ENCODE data around the gene CNKSR3. TPM values are rescaled to one million over a fixed set of nuclear protein-coding genes. Genes with fewer than 3 reads are reported as not detected.

Gene CNKSR3
- total RNA-seq, 1 experiment from 2014 or later, result 6.7 TPM

GRCh38 chr6:154458565-154459470 lies 51.7 kb downstream of the CNKSR3 start:
- DNase-seq (ENCODE audit: low read depth), result no peak

- no peak for DNase-seq (ENCODE audit: low read depth)
Observed at GRCh38 chr6:154457881-154458284, 52.6 kb downstream of the CNKSR3 start.

- peak; percentile 20 for DNase-seq (ENCODE audit: low read depth)
Observed at GRCh38 chr6:154457046-154457713, 53.3 kb downstream of the CNKSR3 start.

GRCh38 chr6:154453329-154453728 lies 57.2 kb downstream of the CNKSR3 start:
- DNase-seq (ENCODE audit: low read depth), result no peak

- no peak for DNase-seq (ENCODE audit: low read depth)
Observed at GRCh38 chr6:154450498-154450897, 60.0 kb downstream of the CNKSR3 start.

- no peak for DNase-seq (ENCODE audit: low read depth)
Observed at GRCh38 chr6:154448448-154449096, 61.9 kb downstream of the CNKSR3 start.

GRCh38 chr6:154447954-154448353 lies 62.5 kb downstream of the CNKSR3 start:
- DNase-seq (ENCODE audit: low read depth), result no peak

GRCh38 chr6:154446984-154447383 lies 63.5 kb downstream of the CNKSR3 start:
- DNase-seq (ENCODE audit: low read depth), result no peak

GRCh38 chr6:154445417-154445816 lies 65.1 kb downstream of the CNKSR3 start:
- DNase-seq (ENCODE audit: low read depth), result no peak

GRCh38 chr6:154441995-154442310 lies 68.5 kb downstream of the CNKSR3 start:
- no peak for DNase-seq (ENCODE audit: low read depth)

- no peak for DNase-seq (ENCODE audit: low read depth)
Observed at GRCh38 chr6:154440422-154441043, 70.0 kb downstream of the CNKSR3 start.

- no peak for DNase-seq (ENCODE audit: low read depth)
Observed at GRCh38 chr6:154440022-154440421, 70.5 kb downstream of the CNKSR3 start.

GRCh38 chr6:154438882-154439415 lies 71.5 kb downstream of the CNKSR3 start:
- no peak for DNase-seq (ENCODE audit: low read depth)

GRCh38 chr6:154435400-154435945 lies 75.0 kb downstream of the CNKSR3 start:
- DNase-seq (ENCODE audit: low read depth), result no peak

GRCh38 chr6:154434662-154435061 lies 75.8 kb downstream of the CNKSR3 start:
- DNase-seq (ENCODE audit: low read depth), result no peak

GRCh38 chr6:154433477-154434241 lies 76.8 kb downstream of the CNKSR3 start:
- no peak for DNase-seq (ENCODE audit: low read depth)

GRCh38 chr6:154432533-154433476 lies 77.7 kb downstream of the CNKSR3 start:
- DNase-seq (ENCODE audit: low read depth), result peak; percentile 34

- DNase-seq (ENCODE audit: low read depth), result no peak
Observed at GRCh38 chr6:154430481-154430919, 80.0 kb downstream of the CNKSR3 start.

GRCh38 chr6:154429711-154430110 lies 80.8 kb downstream of the CNKSR3 start:
- DNase-seq (ENCODE audit: low read depth), result no peak
